Measurements from ENCODE around the gene SNHG17. TPM values are rescaled to one million over a fixed set of nuclear protein-coding genes. Genes with fewer than 3 reads are reported as not detected.

Gene SNHG17
- total and polyA plus RNA-seq, 9 of the 15 experiments (the other 6 are each of a cell fraction or from before 2014, with no cell fraction given) = 29.8 to 106 (median 57.7) TPM

- in situ Hi-C loops (cut with MboI) = no loop called here
- intact Hi-C loops (cut with micrococcal nuclease) = no loop called here
- no TSS peak for BruUV-seq (replicated peaks)
- CTCF ChIA-PET (ENCODE audit: low intra/inter-chr PET ratio) = no interaction called here
- FAIRE-seq (no peak), ATAC-seq (no peak), DNase-seq (ENCODE audit: extremely low read depth in 1 of 4, low spot score in 3 of 4) (no peak)
- H3K4me1 ChIP-seq (replicated peaks in 1 of 2; ENCODE audit: control insufficient read depth in 2 of 2, insufficient read depth in 2 of 2, low read length in 2 of 2) = no peaks in the 10 kb centered on the region
- TF ChIP-seq CHD4 (IDR thresholded peaks at IDR 0.05; ENCODE audit: insufficient read depth, insufficient replicate concordance, low read depth, low read length, poor library complexity, severe bottlenecking) = no peak
- no peak for TF ChIP-seq MAFK (IDR thresholded peaks at IDR 0.05; ENCODE audit: low read length)
- TF ChIP-seq CHCHD3 (CRISPR knock-in tag; IDR thresholded peaks at IDR 0.05) = no peak
- no peak for TF ChIP-seq SNAPC5 (CRISPR knock-in tag; IDR thresholded peaks at IDR 0.05)
- TF ChIP-seq, protein P1, sequence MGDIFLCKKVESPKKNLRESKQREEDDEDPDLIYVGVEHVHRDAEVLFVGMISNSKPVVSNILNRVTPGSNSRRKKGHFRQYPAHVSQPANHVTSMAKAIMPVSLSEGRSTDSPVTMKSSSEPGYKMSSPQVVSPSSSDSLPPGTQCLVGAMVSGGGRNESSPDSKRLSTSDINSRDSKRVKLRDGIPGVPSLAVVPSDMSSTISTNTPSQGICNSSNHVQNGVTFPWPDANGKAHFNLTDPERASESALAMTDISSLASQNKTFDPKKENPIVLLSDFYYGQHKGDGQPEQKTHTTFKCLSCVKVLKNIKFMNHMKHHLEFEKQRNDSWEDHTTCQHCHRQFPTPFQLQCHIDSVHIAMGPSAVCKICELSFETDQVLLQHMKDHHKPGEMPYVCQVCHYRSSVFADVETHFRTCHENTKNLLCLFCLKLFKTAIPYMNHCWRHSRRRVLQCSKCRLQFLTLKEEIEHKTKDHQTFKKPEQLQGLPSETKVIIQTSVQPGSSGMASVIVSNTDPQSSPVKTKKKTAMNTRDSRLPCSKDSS (IDR thresholded peaks at IDR 0.05; ENCODE audit: low read depth, partially characterized antibody) = no peak
- H3K9me1 ChIP-seq (ENCODE audit: control insufficient read depth, insufficient read depth, low read length) = no peaks in the 10 kb centered on the region
- WGBS (ENCODE audit: insufficient coverage, low coverage, missing lambda C conversion rate) = 30% methylated on average over 8 of the region's 8 CpGs
- peaks cover 2% of the 10 kb centered on the region; the same call in 1 of the 2 replicates for H3K9me3 ChIP-seq (replicated peaks; ENCODE audit: control insufficient read depth, insufficient read depth, low read depth, low read length)
- POLR2A ChIA-PET = interaction anchor here (1.3 kb wide), 1 partner anchor 14 kb away, joined by 4 read pairs; no protein-coding TSS in a partner anchor
- no peaks in the 10 kb centered on the region for H3K79me2 ChIP-seq (ENCODE audit: control insufficient read depth, insufficient read depth, low read length)
- no peaks in the 10 kb centered on the region for H4K20me1 ChIP-seq (replicated peaks; ENCODE audit: control insufficient read depth, insufficient read depth, low read length)
- H3K4me2 ChIP-seq (ENCODE audit: insufficient read depth, low read length) = no peak overlapping the region
- no peaks in the 10 kb centered on the region; a peak in 1 of 5 replicates for H3K27me3 ChIP-seq (ENCODE audit: control insufficient read depth in 2 of 2, insufficient read depth in 2 of 2, low read length in 2 of 2)
- no peaks in the 10 kb centered on the region for H3K36me3 ChIP-seq (ENCODE audit: control insufficient read depth, insufficient read depth, low read length)
- H3K4me3 ChIP-seq = no peak overlapping the region
- H3K9ac ChIP-seq (ENCODE audit: insufficient read depth in 1 of 2, low read depth in 2 of 2, low read length in 2 of 2) = no peak overlapping the region
- H3K27ac ChIP-seq (ENCODE audit: extremely low read depth, low read depth, low read length) = no peak overlapping the region
- H2AFZ ChIP-seq (ENCODE audit: low read depth, low read length) = peak overlapping the region; percentile 55; the same call in 1 of the 2 replicates
These were observed 32.3 kb downstream of the SNHG17 start for GRCh38 chr20:38402816-38403215.

Measured in K562 (cell line).